ENCODE measurements around the gene RNF43.

Gene RNF43

GRCh38 chr17:58382872-58383242 lies 34.5 kb downstream of the RNF43 start:
- H3K4me3 ChIP-seq (ENCODE audit: low read depth, low read length): no peak overlapping the region

GRCh38 chr17:58382108-58382871 lies 35.0 kb downstream of the RNF43 start:
- H3K4me3 ChIP-seq (ENCODE audit: low read depth, low read length): no peak overlapping the region

GRCh38 chr17:58381124-58382035 lies 36.0 kb downstream of the RNF43 start:
- no peak overlapping the region for H3K4me3 ChIP-seq (ENCODE audit: low read depth, low read length)

GRCh38 chr17:58380207-58381123 lies 36.9 kb downstream of the RNF43 start:
- H3K4me3 ChIP-seq (ENCODE audit: low read depth, low read length): no peak overlapping the region

- H3K4me3 ChIP-seq (ENCODE audit: low read depth, low read length): no peak overlapping the region
Observed at GRCh38 chr17:58379511-58379824, 37.9 kb downstream of the RNF43 start.

- no peak overlapping the region for H3K4me3 ChIP-seq (ENCODE audit: low read depth, low read length)
Observed at GRCh38 chr17:58378733-58379510, 38.4 kb downstream of the RNF43 start.

GRCh38 chr17:58377661-58378060 lies 39.7 kb downstream of the RNF43 start:
- H3K4me3 ChIP-seq (ENCODE audit: low read depth, low read length): no peak overlapping the region

- H3K4me3 ChIP-seq (ENCODE audit: low read depth, low read length): no peak overlapping the region
Observed at GRCh38 chr17:58377093-58377601, 40.2 kb downstream of the RNF43 start.

- H3K4me3 ChIP-seq (ENCODE audit: low read depth, low read length): no peak overlapping the region
Observed at GRCh38 chr17:58376472-58377000, 40.8 kb downstream of the RNF43 start.

- H3K4me3 ChIP-seq (ENCODE audit: low read depth, low read length): no peak overlapping the region
Observed at GRCh38 chr17:58375811-58376210, 41.5 kb downstream of the RNF43 start.

GRCh38 chr17:58375256-58375655 lies 42.1 kb downstream of the RNF43 start:
- no peak overlapping the region for H3K4me3 ChIP-seq (ENCODE audit: low read depth, low read length)

- H3K4me3 ChIP-seq (ENCODE audit: low read depth, low read length): no peak overlapping the region
Observed at GRCh38 chr17:58373923-58374322, 43.4 kb downstream of the RNF43 start.

GRCh38 chr17:58373003-58373402 lies 44.3 kb downstream of the RNF43 start:
- H3K4me3 ChIP-seq (ENCODE audit: low read depth, low read length): no peak overlapping the region

- H3K4me3 ChIP-seq (ENCODE audit: low read depth, low read length): no peak overlapping the region
Observed at GRCh38 chr17:58371300-58371950, 45.9 kb downstream of the RNF43 start.

GRCh38 chr17:58370716-58371115 lies 46.6 kb downstream of the RNF43 start:
- no peak overlapping the region for H3K4me3 ChIP-seq (ENCODE audit: low read depth, low read length)

- no peak overlapping the region for H3K4me3 ChIP-seq (ENCODE audit: low read depth, low read length)
Observed at GRCh38 chr17:58370309-58370708, 47.0 kb downstream of the RNF43 start.

- no peak overlapping the region for H3K4me3 ChIP-seq (ENCODE audit: low read depth, low read length)
Observed at GRCh38 chr17:58369214-58370031, 47.9 kb downstream of the RNF43 start.

GRCh38 chr17:58368860-58369213 lies 48.5 kb downstream of the RNF43 start:
- no peak overlapping the region for H3K4me3 ChIP-seq (ENCODE audit: low read depth, low read length)

Measured in iPS-11a (cell line).